Gastrocnemius medialis (tissue), 4 donors: ENCODE results near the gene ARHGAP6.

Experiments used
- CTCF ChIP-seq, 5 experiments: fragments of 450-650 bp in 3 of 5; fragments of 200-600 bp in 2 of 5; sonication (generic) in 2 of 5; IDR thresholded peaks in 4 of 5; conservative IDR thresholded peaks in 1 of 5; 1 replicate in 4 of 5; 2 replicates in 1 of 5; pipeline ENCODE4 v1.5.1; 2016 to 2019; ENCODE audit warnings: antibody characterized with exemption in 5 of 5, mild to moderate bottlenecking in 3 of 5, moderate library complexity in 3 of 5
- POLR2A ChIP-seq, 2 donors: fragments of 450-650 bp; IDR thresholded peaks; one replicate each; pipeline ENCODE4 v1.6.1; 2017; ENCODE audit warnings: antibody characterized with exemption in 2 of 2, mild to moderate bottlenecking in 2 of 2, moderate library complexity in 2 of 2

- TF ChIP-seq CTCF (IDR thresholded peaks at IDR 0.05 in 4 of 5, conservative IDR thresholded peaks at IDR 0.05 in 1 of 5): no peak
- TF ChIP-seq POLR2A (IDR thresholded peaks at IDR 0.05): no peak
These were observed 22.5 kb upstream of the ARHGAP6 start for GRCh38 chrX:11688201-11688600.
